Measurements from ENCODE around the gene LMLN.

DNA sequence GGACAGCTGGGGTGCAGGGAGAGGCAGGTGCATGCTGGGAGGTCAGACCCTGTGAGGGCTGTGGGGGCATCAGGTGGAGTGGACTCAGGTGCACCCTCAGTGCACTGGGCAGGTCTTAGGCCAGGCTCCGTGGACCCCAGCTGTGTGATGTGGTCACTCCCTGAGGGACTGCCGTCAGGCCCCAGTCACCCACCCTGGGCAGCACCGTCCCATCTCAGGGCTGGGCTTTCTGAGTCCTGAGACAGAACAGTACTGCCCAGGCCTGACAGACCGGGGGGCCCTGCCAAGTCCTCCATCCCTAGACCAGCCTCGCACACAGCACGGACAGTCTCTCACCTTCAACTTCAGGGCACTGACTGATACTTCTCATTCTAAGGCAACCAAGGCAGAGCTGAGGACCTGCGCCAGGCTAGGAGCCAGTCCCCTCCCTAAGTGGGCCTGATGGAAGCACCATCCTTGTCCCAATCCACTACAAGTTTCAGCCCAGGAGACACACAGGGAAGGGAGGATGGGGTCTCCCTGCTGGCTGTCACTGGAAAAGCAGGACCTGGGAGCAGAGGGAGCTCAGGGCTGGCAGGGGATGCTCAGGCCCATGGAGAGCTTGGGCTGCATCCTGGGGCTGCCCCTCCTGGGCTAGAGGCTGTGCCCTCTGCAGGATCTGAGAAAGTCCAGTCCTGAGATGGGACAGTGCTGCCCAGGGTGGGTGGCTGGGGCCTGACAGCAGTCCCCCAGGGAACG is 86.3 kb downstream of the LMLN start:
- TF ChIP-seq, protein P1, sequence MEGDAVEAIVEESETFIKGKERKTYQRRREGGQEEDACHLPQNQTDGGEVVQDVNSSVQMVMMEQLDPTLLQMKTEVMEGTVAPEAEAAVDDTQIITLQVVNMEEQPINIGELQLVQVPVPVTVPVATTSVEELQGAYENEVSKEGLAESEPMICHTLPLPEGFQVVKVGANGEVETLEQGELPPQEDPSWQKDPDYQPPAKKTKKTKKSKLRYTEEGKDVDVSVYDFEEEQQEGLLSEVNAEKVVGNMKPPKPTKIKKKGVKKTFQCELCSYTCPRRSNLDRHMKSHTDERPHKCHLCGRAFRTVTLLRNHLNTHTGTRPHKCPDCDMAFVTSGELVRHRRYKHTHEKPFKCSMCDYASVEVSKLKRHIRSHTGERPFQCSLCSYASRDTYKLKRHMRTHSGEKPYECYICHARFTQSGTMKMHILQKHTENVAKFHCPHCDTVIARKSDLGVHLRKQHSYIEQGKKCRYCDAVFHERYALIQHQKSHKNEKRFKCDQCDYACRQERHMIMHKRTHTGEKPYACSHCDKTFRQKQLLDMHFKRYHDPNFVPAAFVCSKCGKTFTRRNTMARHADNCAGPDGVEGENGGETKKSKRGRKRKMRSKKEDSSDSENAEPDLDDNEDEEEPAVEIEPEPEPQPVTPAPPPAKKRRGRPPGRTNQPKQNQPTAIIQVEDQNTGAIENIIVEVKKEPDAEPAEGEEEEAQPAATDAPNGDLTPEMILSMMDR (IDR thresholded peaks at IDR 0.05; ENCODE audit: low read depth, low read length): no peak
- TF ChIP-seq POLR2A (IDR thresholded peaks at IDR 0.05; ENCODE audit: extremely low read depth, insufficient read length) (no peak), MAX (IDR thresholded peaks at IDR 0.05; ENCODE audit: low read depth, low read length) (no peak), MYC (IDR thresholded peaks at IDR 0.05; ENCODE audit: low read depth, low read length) (no peak)

Data from NB4 (cell line).